IMR-90 (cell line): ENCODE results near the gene PAX3. TPM values are rescaled to one million over a fixed set of nuclear protein-coding genes. Genes with fewer than 3 reads are reported as not detected.

ENCODE experiments used
- ATAC-seq: fragments of 200-7000 bp; cut with Tn5 transposase; 2 replicates; pipeline ENCODE4 v1.9.1; 2020; ENCODE audit warnings: low read depth, mild to moderate bottlenecking, moderate library complexity
- BruUV-seq: library from RNA; stranded (reverse); fragments of 400-500 nt; replicated peaks from 2 replicates; lab custom pipeline; 2021; lab: Mats Ljungman, UMichigan
- CTCF ChIA-PET: fragments of 300-600 bp; formaldehyde crosslinking; extraction: SDS; loops from one replicate; lab custom pipeline; 2021; ENCODE audit warnings: antibody characterized with exemption; lab: Yijun Ruan, JAX
- POLR2A ChIA-PET: fragments of 300-600 bp; sonication (Branson Sonifier 250); formaldehyde crosslinking; loops from one replicate; lab custom pipeline; 2022; ENCODE audit warnings: antibody characterized with exemption; ENCODE audit not compliant: unreplicated experiment; lab: Charles Lee
- DNase-seq: peaks from one replicate; pipeline ENCODE4 v3.0.0; 2013
- H2AFZ ChIP-seq: replicated peaks from 2 replicates; pipeline ENCODE3; 2013; ENCODE audit warnings: low read length, mild to moderate bottlenecking; ENCODE audit not compliant: poor library complexity
- H2AK5ac ChIP-seq: 2 replicates; pipeline ENCODE4 v1.6.1; 2013; ENCODE audit warnings: low read depth, low read length, inconsistent platforms
- H2AK9ac ChIP-seq: replicated peaks from 2 replicates; pipeline ENCODE3; 2013; ENCODE audit warnings: mild to moderate bottlenecking, low read depth, low read length, moderate library complexity; ENCODE audit not compliant: poor library complexity
- H2BK120ac ChIP-seq: 2 replicates; pipeline ENCODE4 v1.6.1; 2013; ENCODE audit warnings: low read depth, low read length, inconsistent platforms
- H2BK15ac ChIP-seq: 3 replicates; pipeline ENCODE4 v1.6.1; 2013; ENCODE audit warnings: low read depth, low read length, inconsistent platforms
- H2BK20ac ChIP-seq: 2 replicates; pipeline ENCODE4 v1.6.1; 2013; ENCODE audit warnings: low read depth, mild to moderate bottlenecking, inconsistent platforms, low read length, moderate library complexity
- H2BK5ac ChIP-seq: 2 replicates; pipeline ENCODE4 v1.6.1; 2013; ENCODE audit warnings: mild to moderate bottlenecking, low read depth, low read length, inconsistent platforms; ENCODE audit not compliant: poor library complexity, severe bottlenecking
- H3K14ac ChIP-seq: replicated peaks from 2 replicates; pipeline ENCODE4 v1.6.1; 2013; ENCODE audit warnings: low read depth, low read length, inconsistent platforms
- H3K18ac ChIP-seq: 2 replicates; pipeline ENCODE4 v1.6.1; 2013; ENCODE audit warnings: low read depth, low read length, control low read depth
- H3K23ac ChIP-seq: 2 replicates; pipeline ENCODE4 v1.6.1; 2013; ENCODE audit warnings: low read depth, low read length, inconsistent platforms
- H3K27ac ChIP-seq: 2 replicates; pipeline ENCODE4 v1.5.1; 2013; ENCODE audit warnings: mild to moderate bottlenecking, control low read depth, low read length; ENCODE audit not compliant: insufficient read depth
- H3K27me3 ChIP-seq: 2 replicates; pipeline ENCODE4 v1.6.1; 2013; ENCODE audit warnings: low read length; ENCODE audit not compliant: control insufficient read depth, insufficient read depth
- H3K36me3 ChIP-seq: 2 replicates; pipeline ENCODE4 v1.6.1; 2013; ENCODE audit warnings: low read length, mixed read lengths; ENCODE audit not compliant: control insufficient read depth, insufficient read depth
- H3K4ac ChIP-seq: 2 replicates; pipeline ENCODE4 v1.6.1; 2013; ENCODE audit warnings: low read depth, low read length, inconsistent platforms
- H3K4me1 ChIP-seq: 2 replicates; pipeline ENCODE4 v1.6.1; 2013; ENCODE audit warnings: low read length, mixed read lengths; ENCODE audit not compliant: control insufficient read depth, insufficient read depth
- H3K4me2 ChIP-seq: 2 replicates; pipeline ENCODE4 v1.6.1; 2013; ENCODE audit warnings: low read depth, mild to moderate bottlenecking, control low read depth, low read length, moderate library complexity
- H3K4me3 ChIP-seq: 2 replicates; pipeline ENCODE4 v1.5.1; 2013; ENCODE audit warnings: low read depth, mild to moderate bottlenecking, control low read depth, low read length, moderate library complexity; ENCODE audit not compliant: insufficient read depth
- H3K56ac ChIP-seq: 2 replicates; pipeline ENCODE4 v1.6.1; 2013; ENCODE audit warnings: low read length, inconsistent platforms; ENCODE audit not compliant: insufficient read depth; ENCODE audit errors: extremely low read depth
- H3K79me1 ChIP-seq, 2 experiments: 2 replicates each; pipeline ENCODE4 v1.6.1; 2013; ENCODE audit warnings: low read length in 2 of 2, inconsistent platforms in 1 of 2, low read depth in 1 of 2
- H3K9ac ChIP-seq: 2 replicates; pipeline ENCODE4 v1.6.1; 2013; ENCODE audit warnings: low read depth, low read length, control low read depth
- H3K9me1 ChIP-seq: 2 replicates; pipeline ENCODE4 v1.6.1; 2013; ENCODE audit warnings: low read length, inconsistent platforms; ENCODE audit not compliant: insufficient read depth
- H3K9me3 ChIP-seq: 2 replicates; pipeline ENCODE4 v1.6.1; 2013; ENCODE audit warnings: low read length; ENCODE audit not compliant: control insufficient read depth, insufficient read depth
- H4K20me1 ChIP-seq: 2 replicates; pipeline ENCODE4 v1.6.1; 2013; ENCODE audit warnings: low read length, inconsistent platforms; ENCODE audit not compliant: insufficient read depth
- H4K5ac ChIP-seq: 2 replicates; pipeline ENCODE4 v1.6.1; 2013; ENCODE audit warnings: mild to moderate bottlenecking, low read depth, low read length, control low read depth
- H4K8ac ChIP-seq, 2 experiments: 2 replicates each; pipeline ENCODE4 v1.6.1; 2013; ENCODE audit warnings: low read depth in 2 of 2, low read length in 2 of 2, control low read depth in 1 of 2, inconsistent platforms in 1 of 2
- H4K91ac ChIP-seq: 2 replicates; pipeline ENCODE4 v1.6.1; 2013; ENCODE audit warnings: low read depth, low read length, inconsistent platforms; ENCODE audit not compliant: insufficient read depth
- BHLHE40 ChIP-seq: fragments of 150-350 bp; IDR thresholded peaks from 2 replicates; pipeline ENCODE4 v1.6.1; 2016; ENCODE audit warnings: mild to moderate bottlenecking, low read depth, low read length
- ELK1 ChIP-seq: fragments of 150-350 bp; IDR thresholded peaks from 2 replicates; pipeline ENCODE4 v1.6.1; 2016; ENCODE audit warnings: low read depth, mild to moderate bottlenecking, low read length, moderate library complexity, borderline replicate concordance
- FOS ChIP-seq: fragments of 150-350 bp; IDR thresholded peaks from 2 replicates; pipeline ENCODE4 v1.6.1; 2016; ENCODE audit warnings: low read depth, low read length
- MAZ ChIP-seq: IDR thresholded peaks from 2 replicates; pipeline ENCODE4 v1.6.1; 2012; ENCODE audit warnings: low read depth, mild to moderate bottlenecking, low read length, improper control_type of control experiment, moderate library complexity, borderline replicate concordance
- NFE2L2 ChIP-seq: fragments of 150-350 bp; IDR thresholded peaks from 2 replicates; pipeline ENCODE4 v1.6.1; 2016; ENCODE audit warnings: low read depth, mild to moderate bottlenecking, low read length
- POLR2A ChIP-seq: IDR thresholded peaks from 2 replicates; pipeline ENCODE4 v1.6.1; 2012; ENCODE audit warnings: mild to moderate bottlenecking, low read depth, low read length
- RCOR1 ChIP-seq: IDR thresholded peaks from 2 replicates; pipeline ENCODE4 v1.6.1; 2012; ENCODE audit warnings: mild to moderate bottlenecking, low read length, improper control_type of control experiment; ENCODE audit not compliant: insufficient replicate concordance
- RFX5 ChIP-seq: IDR thresholded peaks from 2 replicates; pipeline ENCODE4 v1.8.0; 2012; ENCODE audit warnings: low read depth, mild to moderate bottlenecking, low read length, moderate library complexity
- WGBS, 2 experiments: methylation state at CpG; one replicate each; pipeline versions ENCODE4 v1.1.5 to v1.1.7; 2013; ENCODE audit warnings: missing lambda C conversion rate in 2 of 2; ENCODE audit not compliant: insufficient read length in 1 of 2; ENCODE audit errors: extremely low coverage in 2 of 2; 5-methylcytosine and 5-hydroxymethylcytosine counted together
- dilution Hi-C: fragments of 300-500 bp; cut with HindIII; formaldehyde crosslinking; loops from one replicate; pipeline ENCODE4 v1.14.3; 2018; ENCODE audit warnings: low sequenced_read_pairs; ENCODE audit not compliant: unreplicated experiment
- in situ Hi-C: fragments of 300-500 bp; cut with MboI; formaldehyde crosslinking; loops from 3 replicates; pipeline ENCODE4 v1.14.3; 2019; ENCODE audit warnings: low sequenced_read_pairs, inconsistent platforms, mixed read lengths
- intact Hi-C: fragments of 100-400 bp; cut with micrococcal nuclease; formaldehyde crosslinking; loops from 2 replicates; pipeline ENCODE4 v1.10.0; 2022
- polyA plus RNA-seq, 3 experiments: library from polyadenylated mRNA; depleted of rRNA; stranded (reverse); fragments of >200 nt; gene quantifications; 2 replicates each; pipeline ENCODE4 v1.2.3, GENCODE V29; 2012; ENCODE audit warnings: low replicate concordance in 1 of 3
- total RNA-seq: library from RNA; depleted of rRNA; stranded (reverse); fragments of >200 nt; gene quantifications from 2 replicates; pipeline ENCODE4 v1.2.3, GENCODE V29; 2012
- TF ChIP-seq, protein P1 (sequence below): conservative IDR thresholded peaks from 2 replicates; pipeline ENCODE4 v1.5.1; 2012; ENCODE audit warnings: mild to moderate bottlenecking, low read depth, low read length, improper control_type of control experiment
- TF ChIP-seq, protein P2 (sequence below): fragments of 150-350 bp; IDR thresholded peaks from 2 replicates; pipeline ENCODE4 v1.6.1; 2017; ENCODE audit warnings: mild to moderate bottlenecking, antibody characterized with exemption, low read length, low read depth

The PAX3 gene
- total and polyA plus RNA-seq, 2 of the 4 experiments (the other 2 are of a cell fraction), result not detected

- no peak for TF ChIP-seq ELK1
Measured at GRCh38 chr2:222298311-222299150, at the start of gene PAX3 (continued).

- Histone ChIP-seq H3K36me3 (no peaks in the 10 kb centered on the region), H3K27ac (no peak overlapping the region), H2AK9ac (no peak overlapping the region), H2AFZ (no peak overlapping the region), H3K14ac (no peak overlapping the region), H4K20me1 (no peaks in the 10 kb centered on the region), H4K91ac (no peak overlapping the region), H2BK20ac (no peak overlapping the region), H3K4me1 (no peaks in the 10 kb centered on the region), H3K4ac (no peak overlapping the region), H3K4me2 (no peak overlapping the region), H3K4me3 (no peak overlapping the region), H4K8ac (no peak overlapping the region), H3K27me3 (no peaks in the 10 kb centered on the region), H3K9me3 (no peaks in the 10 kb centered on the region), H3K79me1 (no peaks in the 10 kb centered on the region), H2AK5ac (no peak overlapping the region), H3K9ac (no peak overlapping the region), H3K56ac (no peak overlapping the region), H4K5ac (no peak overlapping the region), H3K18ac (no peak overlapping the region), H2BK15ac (no peak overlapping the region), H2BK120ac (no peak overlapping the region), H3K23ac (no peak overlapping the region), H3K9me1 (no peaks in the 10 kb centered on the region), H2BK5ac (no peak overlapping the region)
- no peak for TF ChIP-seq RCOR1
- TF ChIP-seq NFE2L2, result no peak
- TF ChIP-seq, protein P1, sequence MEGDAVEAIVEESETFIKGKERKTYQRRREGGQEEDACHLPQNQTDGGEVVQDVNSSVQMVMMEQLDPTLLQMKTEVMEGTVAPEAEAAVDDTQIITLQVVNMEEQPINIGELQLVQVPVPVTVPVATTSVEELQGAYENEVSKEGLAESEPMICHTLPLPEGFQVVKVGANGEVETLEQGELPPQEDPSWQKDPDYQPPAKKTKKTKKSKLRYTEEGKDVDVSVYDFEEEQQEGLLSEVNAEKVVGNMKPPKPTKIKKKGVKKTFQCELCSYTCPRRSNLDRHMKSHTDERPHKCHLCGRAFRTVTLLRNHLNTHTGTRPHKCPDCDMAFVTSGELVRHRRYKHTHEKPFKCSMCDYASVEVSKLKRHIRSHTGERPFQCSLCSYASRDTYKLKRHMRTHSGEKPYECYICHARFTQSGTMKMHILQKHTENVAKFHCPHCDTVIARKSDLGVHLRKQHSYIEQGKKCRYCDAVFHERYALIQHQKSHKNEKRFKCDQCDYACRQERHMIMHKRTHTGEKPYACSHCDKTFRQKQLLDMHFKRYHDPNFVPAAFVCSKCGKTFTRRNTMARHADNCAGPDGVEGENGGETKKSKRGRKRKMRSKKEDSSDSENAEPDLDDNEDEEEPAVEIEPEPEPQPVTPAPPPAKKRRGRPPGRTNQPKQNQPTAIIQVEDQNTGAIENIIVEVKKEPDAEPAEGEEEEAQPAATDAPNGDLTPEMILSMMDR, result no peak
- TF ChIP-seq MAZ, result no peak
- TF ChIP-seq ELK1, result no peak
- TF ChIP-seq BHLHE40, result no peak
- no peak for TF ChIP-seq POLR2A
- no peak for TF ChIP-seq FOS
- TF ChIP-seq, protein P2, sequence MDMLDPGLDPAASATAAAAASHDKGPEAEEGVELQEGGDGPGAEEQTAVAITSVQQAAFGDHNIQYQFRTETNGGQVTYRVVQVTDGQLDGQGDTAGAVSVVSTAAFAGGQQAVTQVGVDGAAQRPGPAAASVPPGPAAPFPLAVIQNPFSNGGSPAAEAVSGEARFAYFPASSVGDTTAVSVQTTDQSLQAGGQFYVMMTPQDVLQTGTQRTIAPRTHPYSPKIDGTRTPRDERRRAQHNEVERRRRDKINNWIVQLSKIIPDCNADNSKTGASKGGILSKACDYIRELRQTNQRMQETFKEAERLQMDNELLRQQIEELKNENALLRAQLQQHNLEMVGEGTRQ, result no peak
- no peak for TF ChIP-seq RFX5
- dilution Hi-C loops (no loop called here), in situ Hi-C loops (no loop called here), intact Hi-C loops (no loop called here)
- no CpG with 5 or more reads among the region's 1 CpG for WGBS, 2 experiments
- ChIA-PET CTCF (no interaction called here), POLR2A (no interaction called here)
- no peak for DNase-seq
- BruUV-seq, result no TSS peak
- ATAC-seq, result no peak
Measured at GRCh38 chr2:222341331-222341730, 42.5 kb upstream of the PAX3 start.
